NCI-H1105 (cell line): Measurements from ENCODE around the gene HSH2D.
"Not testable (repeated sequence)": the region's sequence is repeated elsewhere in the genome, so short reads cannot be mapped to it uniquely, and the experiment has no call there.

ENCODE experiments used
- DNase-seq: peaks from one replicate; lab custom pipeline; 2025; lab: John Stamatoyannopoulos, UW

The HSH2D gene

DNA sequence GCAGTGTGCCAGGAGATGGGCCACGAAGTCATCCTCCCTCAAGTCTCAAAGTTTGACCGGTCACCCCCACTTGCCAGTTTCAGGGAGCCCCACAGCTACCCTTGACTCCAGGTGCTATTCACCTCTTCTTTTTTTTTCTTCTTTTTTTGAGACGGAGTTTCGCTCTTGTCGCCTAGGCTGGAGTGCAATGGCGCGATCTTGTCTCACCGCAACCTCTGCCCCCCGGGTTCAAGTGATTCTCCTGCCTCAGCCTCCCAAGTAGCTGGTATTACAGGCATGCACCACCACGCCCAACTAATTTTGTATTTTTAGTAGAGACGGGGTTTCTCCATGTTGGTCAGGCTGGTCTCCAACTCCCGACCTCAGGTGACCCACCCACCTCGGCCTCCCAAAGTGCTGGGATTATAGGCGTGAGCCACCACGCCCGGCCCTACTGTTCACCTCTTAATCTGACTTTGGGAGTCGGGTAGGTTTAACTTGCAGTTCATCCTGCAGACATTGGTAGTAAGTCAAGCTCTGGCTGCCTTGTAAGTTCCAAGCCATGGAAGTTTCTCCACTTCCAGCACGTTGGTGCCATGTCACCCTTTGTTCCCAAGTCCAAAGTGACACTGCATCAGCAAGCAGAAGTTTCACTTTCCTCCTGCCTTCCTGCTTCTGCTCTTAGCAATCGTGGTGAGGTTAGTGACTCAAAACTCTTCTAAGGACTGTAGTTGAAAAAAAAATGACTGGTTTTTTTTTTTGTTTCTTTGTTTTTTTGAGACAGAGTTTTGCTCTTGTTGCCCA lies 24.2 kb upstream of the HSH2D start:
- DNase-seq = not testable (repeated sequence)

- DNase-seq = no peak
Observed at GRCh38 chr19:16121141-16121540, 22.3 kb upstream of the HSH2D start.

- no peak for DNase-seq
Observed at GRCh38 chr19:16121967-16122366, 21.5 kb upstream of the HSH2D start.

DNA sequence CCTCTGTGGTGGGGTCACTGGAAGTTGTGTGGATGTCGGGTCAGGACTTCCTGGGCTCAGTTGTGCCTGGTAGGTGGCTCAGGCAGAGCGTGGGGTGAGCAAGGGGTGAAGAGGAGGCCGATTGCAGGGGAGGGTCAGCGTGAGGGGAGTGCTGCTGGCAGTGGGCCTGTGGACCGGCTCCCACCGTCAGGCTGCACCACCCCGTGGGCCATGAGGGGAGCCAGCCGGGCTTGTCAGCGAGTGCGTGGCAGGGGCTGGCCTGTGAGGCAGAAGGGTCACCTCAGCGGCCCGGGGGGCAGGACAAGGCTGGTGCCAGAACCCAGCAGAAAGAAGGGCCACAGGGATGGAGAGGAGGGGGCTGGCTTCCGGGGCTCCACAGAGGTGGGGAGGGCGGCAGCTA lies 18.5 kb upstream of the HSH2D start:
- DNase-seq = no peak

DNA sequence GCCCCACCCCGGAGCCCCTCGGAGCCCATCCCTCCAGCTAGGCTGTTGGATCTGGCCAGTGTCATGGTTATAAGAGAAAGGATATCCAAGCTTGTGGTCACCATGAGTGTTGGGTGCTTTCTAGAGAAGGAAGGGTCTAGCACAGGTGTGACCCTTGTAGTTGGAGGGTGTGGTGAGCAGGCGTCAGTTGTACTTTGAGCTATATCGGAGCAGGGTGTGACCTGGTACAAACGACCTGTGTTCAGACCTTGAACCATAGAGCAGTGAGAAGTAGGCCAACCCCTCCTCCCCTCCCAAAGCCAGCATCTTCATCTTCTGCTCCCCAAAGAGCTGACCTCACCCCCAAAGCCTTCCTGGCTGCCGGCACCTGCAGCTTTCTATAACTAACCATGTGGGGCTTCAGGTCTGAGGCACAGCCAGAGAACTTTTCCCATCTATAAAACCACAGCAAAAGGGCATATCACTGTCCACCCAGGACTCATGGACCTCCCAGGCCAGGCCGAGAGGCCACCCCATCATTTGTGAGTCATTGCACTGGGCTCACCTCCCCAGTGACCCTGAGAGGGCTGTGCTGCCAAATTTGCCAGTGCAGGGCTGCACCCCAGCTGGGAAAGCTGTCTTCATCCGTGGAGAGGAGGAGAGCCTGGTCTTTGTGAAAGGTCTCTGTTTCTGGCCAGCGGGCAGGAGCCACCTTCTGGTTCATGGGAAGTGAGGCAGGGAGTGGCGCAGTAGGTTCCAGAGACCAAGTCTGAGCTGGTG lies 17.6 kb upstream of the HSH2D start:
- no peak for DNase-seq

- no peak for DNase-seq
Observed at GRCh38 chr19:16127080-16127479, 16.4 kb upstream of the HSH2D start.

DNA sequence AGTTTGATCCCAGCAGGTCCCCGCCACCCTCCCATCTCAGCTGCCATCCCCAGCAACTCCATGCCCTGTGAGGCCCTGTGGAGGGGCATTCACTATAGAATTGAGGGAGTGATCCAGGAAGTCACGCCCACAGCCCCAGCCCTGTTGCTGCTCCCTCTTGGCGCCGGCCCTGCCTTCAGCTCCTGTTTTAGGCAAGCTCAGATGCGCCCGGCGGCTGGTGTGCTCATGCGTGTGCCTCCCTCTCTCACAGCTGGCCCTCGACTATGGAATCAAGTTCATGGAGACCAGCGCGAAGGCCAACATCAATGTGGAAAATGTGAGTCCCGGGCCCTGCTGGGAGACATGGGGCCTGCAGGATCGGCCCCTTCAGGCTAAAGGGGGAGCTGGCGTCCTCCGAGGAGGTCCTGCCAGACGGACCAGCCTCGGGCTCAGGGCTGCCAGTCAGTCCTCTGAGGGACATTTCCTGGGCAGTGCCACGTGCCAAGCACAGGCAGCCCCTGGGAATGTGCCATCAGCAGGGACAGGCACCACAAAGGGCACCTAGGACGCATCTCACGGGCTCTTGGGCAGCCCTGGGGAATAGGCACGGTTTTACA lies 15.6 kb upstream of the HSH2D start:
- no peak for DNase-seq

DNA sequence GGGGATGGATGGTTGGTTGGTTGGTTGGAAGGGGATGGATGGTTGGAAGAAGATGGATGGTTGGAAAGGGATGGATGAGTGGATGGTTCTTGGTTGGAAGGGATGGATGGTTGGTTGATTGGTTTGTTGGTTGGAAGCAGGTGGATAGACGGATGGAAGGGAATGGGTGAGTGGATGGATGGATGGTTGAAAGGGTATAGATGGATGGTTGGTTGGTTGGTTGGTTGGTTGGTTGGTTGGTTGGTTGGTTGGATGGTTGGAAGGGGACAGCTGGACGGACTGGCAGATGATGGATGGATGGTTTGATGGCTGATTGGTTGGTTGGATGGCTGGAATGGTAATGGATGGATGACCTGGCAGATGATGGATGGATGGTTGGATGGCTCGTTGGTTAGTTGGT lies 11.8 kb upstream of the HSH2D start:
- DNase-seq = no peak

GRCh38 chr19:16133818-16134217 lies 9.7 kb upstream of the HSH2D start:
- no peak for DNase-seq

DNA sequence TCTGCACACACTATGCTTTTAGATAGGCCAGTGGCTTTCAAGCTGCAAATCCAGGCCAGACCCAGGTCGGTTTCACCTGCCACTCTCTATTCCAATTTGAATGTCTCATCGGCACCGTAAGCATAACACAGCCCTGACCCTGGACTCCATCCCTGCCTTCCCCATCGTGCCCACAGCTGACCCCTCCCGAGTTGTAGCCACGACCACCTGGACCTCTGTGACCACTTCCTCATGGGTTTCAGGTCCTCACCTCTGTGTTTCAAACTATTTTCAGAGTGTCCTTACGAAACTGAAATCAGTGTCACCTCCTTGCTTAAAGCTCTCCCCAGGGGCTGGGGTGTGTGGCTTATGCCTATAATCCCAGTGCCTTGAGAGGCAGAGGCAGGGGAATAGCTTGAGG lies 9.0 kb upstream of the HSH2D start:
- DNase-seq = no peak

GRCh38 chr19:16135430-16136127 lies 7.9 kb upstream of the HSH2D start:
- no peak for DNase-seq

DNA sequence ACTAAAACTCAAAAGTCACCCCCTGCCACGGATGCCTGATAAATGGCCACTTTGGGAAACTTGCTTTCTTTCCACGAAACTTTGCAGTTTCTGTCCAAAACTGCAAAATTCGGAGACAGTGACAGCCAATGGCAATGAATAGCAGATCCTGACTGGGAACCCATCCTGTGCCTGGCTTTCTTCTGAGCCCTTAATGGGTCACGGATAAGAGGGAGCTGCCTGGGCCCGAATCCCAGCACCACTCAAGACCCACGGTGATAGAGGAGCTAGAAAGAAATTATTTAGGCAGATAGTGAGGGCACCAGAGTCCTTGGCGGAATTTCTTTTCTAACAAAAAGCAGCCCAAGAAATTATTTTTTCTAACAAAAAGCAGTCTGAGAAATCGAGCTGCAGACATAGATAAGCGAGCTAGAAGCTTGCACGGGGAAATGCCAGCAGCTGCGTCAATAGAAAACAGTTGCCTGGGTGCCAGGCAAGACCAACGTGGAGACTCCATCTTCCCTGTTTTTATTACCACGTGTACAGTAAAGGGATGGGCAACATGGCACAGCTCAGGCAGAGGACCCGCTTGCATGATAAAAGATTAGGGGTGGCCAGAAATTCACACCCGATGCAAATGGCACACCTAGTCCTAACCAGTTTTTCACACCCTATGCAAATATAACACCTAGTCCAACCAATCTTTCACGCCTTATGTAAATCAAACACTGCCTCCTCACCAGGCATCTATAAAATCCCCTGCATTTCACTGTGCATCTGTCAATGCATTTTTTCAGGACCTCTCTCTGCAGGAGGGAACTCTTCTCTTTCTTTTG lies 7.1 kb upstream of the HSH2D start:
- DNase-seq = no peak

GRCh38 chr19:16139752-16140151 lies 3.7 kb upstream of the HSH2D start:
- no peak for DNase-seq

GRCh38 chr19:16141043-16141442 lies 2.4 kb upstream of the HSH2D start:
- DNase-seq = no peak

GRCh38 chr19:16142032-16142580 lies 1.4 kb upstream of the HSH2D start:
- DNase-seq = no peak

GRCh38 chr19:16144216-16144581 lies 714 bp downstream of the HSH2D start:
- no peak for DNase-seq

DNA sequence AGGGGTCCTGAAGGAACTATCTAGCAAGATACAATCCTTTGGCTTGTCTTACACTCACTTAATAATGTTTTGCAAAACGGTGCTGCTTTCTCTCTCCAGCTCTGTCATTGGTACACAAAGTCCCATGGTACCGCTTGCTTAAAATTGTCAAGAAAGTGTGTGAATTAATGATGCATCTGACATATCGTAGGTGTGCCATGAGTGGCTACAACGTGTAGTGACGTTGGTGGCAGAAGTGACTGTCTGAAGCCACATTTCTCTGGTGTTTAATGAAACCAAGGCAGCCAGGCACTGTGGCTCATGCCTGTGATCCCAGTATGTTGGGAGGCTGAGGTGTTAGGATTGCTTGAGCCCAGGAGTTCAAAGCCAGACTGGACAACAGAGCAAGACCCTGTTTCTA lies 2.6 kb downstream of the HSH2D start:
- DNase-seq = no peak

GRCh38 chr19:16148443-16149229 lies 5.2 kb downstream of the HSH2D start:
- no peak for DNase-seq

DNA sequence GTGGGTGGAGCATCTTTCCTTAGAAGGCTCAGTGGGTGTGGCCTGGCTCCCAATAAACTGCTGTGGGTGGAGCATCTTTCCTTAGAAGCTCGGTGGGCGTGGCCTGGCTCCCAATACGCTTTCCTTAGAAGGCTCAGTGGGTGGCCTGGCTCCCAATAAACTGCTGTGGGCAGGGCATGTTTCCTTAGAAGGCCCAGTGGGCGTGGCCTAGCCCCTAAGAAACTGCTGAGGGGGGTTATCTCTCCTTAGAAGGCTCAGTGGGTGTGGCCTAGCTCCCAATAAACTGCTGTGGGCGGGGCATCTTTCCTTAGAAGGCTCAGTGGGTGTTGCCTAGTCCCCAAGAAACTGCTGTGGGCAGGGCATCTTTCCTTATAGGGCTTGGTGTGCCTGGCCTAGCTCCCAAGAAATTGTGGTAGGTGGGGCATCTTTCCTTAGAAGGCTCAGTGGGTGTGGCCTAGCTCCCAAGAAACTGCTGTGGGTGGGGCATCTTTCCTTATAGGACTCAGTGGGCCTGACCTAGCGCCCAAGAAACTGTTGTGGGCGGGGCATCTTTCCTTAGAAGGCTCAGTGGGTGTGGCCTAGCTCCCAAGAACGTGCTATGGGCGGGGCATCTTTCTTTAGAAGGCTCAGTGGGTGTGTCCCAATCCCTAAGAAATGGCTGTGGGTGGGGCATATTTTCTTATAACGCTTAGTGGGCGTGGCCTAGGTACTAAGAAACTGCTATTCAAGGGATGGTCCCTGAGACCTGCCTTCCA lies 10.3 kb downstream of the HSH2D start:
- DNase-seq = no peak

DNA sequence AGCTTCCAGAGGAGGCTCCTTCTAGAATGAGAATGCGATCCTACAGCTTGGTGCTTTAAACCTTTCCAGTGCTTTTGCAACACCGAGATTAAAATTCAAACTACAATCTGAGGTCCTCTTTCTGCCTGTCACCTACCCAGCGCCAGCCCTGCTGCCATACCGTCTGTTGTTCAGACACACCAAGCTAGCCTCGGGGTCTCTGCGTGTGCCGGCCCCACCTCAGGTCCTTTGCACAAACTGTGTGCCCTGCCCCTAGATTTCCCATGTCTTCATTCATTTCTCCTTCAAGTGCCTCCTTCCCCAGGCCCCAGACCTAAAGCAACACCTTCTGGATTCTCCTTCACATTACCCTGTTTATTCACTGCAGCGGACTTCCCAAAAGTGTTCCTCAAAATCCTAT lies 11.1 kb downstream of the HSH2D start:
- DNase-seq = no peak
